GM23248 (cell line): Measurements from ENCODE around the gene COMP.

Source experiments
- EZH2 ChIP-seq: fragments of 200-600 bp; sonication (generic); IDR thresholded peaks from 2 replicates; pipeline ENCODE4 v1.6.1; 2018; ENCODE audit warnings: antibody characterized with exemption, mild to moderate bottlenecking; ENCODE audit not compliant: insufficient read depth, poor library complexity, severe bottlenecking
- EZH2phosphoT487 ChIP-seq: fragments of 200-600 bp; sonication (generic); IDR thresholded peaks from 2 replicates; pipeline ENCODE4 v1.6.1; 2018; ENCODE audit warnings: antibody characterized with exemption, moderate library complexity, mild to moderate bottlenecking, low read depth; ENCODE audit not compliant: insufficient read depth

GRCh38 chr19:18780631-18781030 lies 10.5 kb downstream of the COMP start:
- TF ChIP-seq EZH2 (no peak), EZH2phosphoT487 (no peak)
